A549 (cell line): Measurements from ENCODE around the gene STX19.

Experiments
- TF ChIP-seq, protein P1 (sequence below): fragments of >200 bp; sonication (Bioruptor Twin); formaldehyde crosslinking; IDR thresholded peaks from 3 replicates; pipeline ENCODE4 v1.5.1; 2016
- TF ChIP-seq, protein P2 (sequence below): fragments of >200 bp; sonication (Bioruptor Twin); formaldehyde crosslinking; IDR thresholded peaks from 3 replicates; pipeline ENCODE4 v1.6.1; 2016

DNA sequence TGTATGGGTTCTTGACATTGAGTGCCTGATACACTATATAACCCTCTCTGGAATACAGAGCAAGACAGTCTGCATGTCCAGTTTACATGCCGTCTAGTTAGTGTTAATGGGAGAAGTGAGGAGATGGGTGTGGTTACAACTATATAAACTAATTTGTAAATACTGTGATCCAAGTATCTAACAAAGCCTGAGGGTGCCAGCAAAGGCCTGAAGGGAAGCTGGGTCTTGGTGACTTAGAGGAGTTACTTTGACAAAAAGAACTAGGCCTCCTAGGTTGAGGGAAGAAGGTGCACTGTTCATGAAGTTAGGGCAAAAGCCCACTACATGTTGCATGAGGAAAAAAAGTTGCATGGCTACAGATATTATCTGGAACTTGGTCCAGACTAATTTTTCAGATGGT is 36.7 kb upstream of the STX19 start:
- TF ChIP-seq, protein P1, sequence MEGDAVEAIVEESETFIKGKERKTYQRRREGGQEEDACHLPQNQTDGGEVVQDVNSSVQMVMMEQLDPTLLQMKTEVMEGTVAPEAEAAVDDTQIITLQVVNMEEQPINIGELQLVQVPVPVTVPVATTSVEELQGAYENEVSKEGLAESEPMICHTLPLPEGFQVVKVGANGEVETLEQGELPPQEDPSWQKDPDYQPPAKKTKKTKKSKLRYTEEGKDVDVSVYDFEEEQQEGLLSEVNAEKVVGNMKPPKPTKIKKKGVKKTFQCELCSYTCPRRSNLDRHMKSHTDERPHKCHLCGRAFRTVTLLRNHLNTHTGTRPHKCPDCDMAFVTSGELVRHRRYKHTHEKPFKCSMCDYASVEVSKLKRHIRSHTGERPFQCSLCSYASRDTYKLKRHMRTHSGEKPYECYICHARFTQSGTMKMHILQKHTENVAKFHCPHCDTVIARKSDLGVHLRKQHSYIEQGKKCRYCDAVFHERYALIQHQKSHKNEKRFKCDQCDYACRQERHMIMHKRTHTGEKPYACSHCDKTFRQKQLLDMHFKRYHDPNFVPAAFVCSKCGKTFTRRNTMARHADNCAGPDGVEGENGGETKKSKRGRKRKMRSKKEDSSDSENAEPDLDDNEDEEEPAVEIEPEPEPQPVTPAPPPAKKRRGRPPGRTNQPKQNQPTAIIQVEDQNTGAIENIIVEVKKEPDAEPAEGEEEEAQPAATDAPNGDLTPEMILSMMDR = no peak
- TF ChIP-seq, protein P2, sequence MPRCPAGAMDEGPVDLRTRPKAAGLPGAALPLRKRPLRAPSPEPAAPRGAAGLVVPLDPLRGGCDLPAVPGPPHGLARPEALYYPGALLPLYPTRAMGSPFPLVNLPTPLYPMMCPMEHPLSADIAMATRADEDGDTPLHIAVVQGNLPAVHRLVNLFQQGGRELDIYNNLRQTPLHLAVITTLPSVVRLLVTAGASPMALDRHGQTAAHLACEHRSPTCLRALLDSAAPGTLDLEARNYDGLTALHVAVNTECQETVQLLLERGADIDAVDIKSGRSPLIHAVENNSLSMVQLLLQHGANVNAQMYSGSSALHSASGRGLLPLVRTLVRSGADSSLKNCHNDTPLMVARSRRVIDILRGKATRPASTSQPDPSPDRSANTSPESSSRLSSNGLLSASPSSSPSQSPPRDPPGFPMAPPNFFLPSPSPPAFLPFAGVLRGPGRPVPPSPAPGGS = no peak
